Mucosa of rectum (tissue), 2 donors: ENCODE data around the gene ITLN2.

ENCODE experiments used
- H3K27ac ChIP-seq, 2 donors: one replicate each; pipeline ENCODE4 v1.7.0; 2013; ENCODE audit warnings: inconsistent platforms in 2 of 2, low read depth in 2 of 2, low read length in 2 of 2
- H3K27me3 ChIP-seq, 2 donors: one replicate each; pipeline ENCODE4 v1.7.0; 2013; ENCODE audit warnings: low read length in 2 of 2; ENCODE audit not compliant: control insufficient read depth in 2 of 2, insufficient read depth in 2 of 2
- H3K36me3 ChIP-seq, 2 donors: one replicate each; pipeline ENCODE4 v1.7.0; 2013; ENCODE audit warnings: low read length in 2 of 2; ENCODE audit not compliant: control insufficient read depth in 2 of 2, insufficient read depth in 2 of 2
- H3K4me1 ChIP-seq, 2 donors: one replicate each; pipeline ENCODE4 v1.7.0; 2013; ENCODE audit warnings: low read length in 2 of 2, mild to moderate bottlenecking in 1 of 2; ENCODE audit not compliant: control insufficient read depth in 2 of 2, insufficient read depth in 2 of 2
- H3K4me3 ChIP-seq, 2 donors: one replicate each; pipeline ENCODE4 v1.7.0; 2013; ENCODE audit warnings: low read length in 2 of 2
- H3K9ac ChIP-seq, 2 donors: one replicate each; pipeline ENCODE4 v1.7.0; 2013; ENCODE audit warnings: low read length in 2 of 2, low read depth in 1 of 2, mild to moderate bottlenecking in 1 of 2
- H3K9me3 ChIP-seq, 2 donors: one replicate each; pipeline ENCODE4 v1.7.0; 2013; ENCODE audit warnings: low read length in 2 of 2; ENCODE audit not compliant: control insufficient read depth in 2 of 2
- donor health status: healthy.
- donor health status: Normal muscosa, but diverticular disease.

Gene ITLN2

DNA sequence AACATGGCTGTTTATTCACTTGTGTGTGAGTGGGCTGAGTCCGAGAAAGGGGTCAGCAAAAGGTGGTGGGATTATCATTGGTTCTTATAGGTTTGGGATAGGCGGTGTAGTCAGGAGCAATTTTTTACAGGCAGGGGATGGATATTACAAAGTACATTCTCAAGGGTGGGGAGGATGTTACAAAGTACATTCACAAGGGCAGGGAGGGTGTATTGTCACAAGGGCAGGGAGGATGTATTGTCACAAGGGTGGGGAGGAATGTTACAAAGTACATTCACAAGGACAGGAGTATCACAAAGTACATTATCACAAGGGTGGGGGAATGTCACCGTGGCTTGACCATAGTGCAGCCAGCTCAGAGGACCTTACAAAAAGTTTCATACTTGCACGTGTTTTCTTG lies 31.1 kb upstream of the ITLN2 start:
- H3K4me3 ChIP-seq: no peak overlapping the region
- H3K4me1 ChIP-seq: peaks cover 3 to 6% of the 10 kb centered on the region in 2 donors
- H3K27me3 ChIP-seq: peaks cover 0 to 4% of the 10 kb centered on the region in 2 donors
- no peaks in the 10 kb centered on the region for H3K9me3 ChIP-seq
- no peak overlapping the region for H3K27ac ChIP-seq
- no peaks in the 10 kb centered on the region for H3K36me3 ChIP-seq
- H3K9ac ChIP-seq: no peak overlapping the region

DNA sequence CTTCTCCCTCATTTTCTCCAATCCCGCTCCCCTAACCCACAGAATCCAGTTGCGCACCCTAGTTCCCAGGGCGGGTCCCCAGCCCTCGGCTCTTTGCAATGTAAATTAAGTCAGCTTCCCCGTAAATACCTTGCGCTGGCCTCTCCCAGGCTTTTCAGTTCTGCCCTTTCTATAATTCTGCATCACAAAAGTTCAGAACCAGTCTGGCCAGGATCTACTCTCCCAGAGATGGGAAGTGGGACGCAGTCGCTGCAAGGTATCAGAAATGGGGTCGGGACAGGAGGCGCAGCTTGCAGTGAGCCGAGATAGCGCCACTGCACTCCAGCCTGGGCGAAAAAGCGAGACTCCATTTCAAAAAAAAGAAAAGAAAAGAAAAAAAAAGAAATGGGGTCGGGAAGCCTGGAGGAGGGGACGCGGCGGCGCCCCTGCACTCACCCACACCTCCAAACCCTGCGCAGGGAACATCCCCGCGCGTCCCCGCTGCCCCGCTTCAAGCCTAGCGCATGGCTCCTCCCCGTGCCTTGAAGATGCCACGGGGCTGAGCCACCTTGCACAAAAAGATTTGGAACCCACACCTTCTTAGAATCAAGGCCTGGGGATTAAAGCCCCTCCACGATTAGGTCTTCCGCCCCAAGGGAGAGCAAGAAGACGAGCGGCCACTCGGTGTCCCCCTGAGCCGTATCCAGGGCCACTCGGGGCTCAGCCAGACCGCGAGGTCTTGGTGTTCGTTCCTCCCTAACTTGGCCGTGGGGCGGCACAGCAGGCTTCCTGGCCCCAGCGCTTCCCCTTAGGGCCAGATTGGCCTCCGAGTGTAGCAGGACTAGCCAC lies 27.2 kb upstream of the ITLN2 start:
- Histone ChIP-seq H3K27ac (no peak overlapping the region), H3K36me3 (no peaks in the 10 kb centered on the region), H3K4me1 (peaks cover 0 to 2% of the 10 kb centered on the region in 2 donors), H3K9me3 (no peaks in the 10 kb centered on the region), H3K27me3 (peaks cover 0 to 4% of the 10 kb centered on the region in 2 donors), H3K9ac (no peak overlapping the region), H3K4me3 (no peak overlapping the region)

DNA sequence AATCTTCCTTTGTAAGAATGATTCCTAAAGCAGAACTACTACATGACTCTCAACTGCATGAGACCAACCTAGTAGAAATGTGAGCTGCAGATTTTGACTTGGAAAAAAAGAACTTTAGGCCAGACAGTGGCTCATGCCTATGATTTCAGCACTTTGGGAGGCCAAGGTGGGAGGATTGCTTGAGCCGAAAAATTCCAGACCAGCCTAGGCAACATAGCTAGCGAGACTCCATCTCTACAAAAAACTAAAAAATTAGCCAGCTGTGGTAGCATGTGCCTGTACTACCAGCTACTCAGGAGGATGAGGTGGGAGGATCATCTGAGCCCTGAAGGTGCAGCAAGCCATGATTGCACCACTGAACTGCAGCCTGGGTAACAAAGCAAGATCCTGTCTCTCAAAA lies 24.7 kb upstream of the ITLN2 start:
- H3K4me3 ChIP-seq: no peak overlapping the region
- H3K36me3 ChIP-seq: no peaks in the 10 kb centered on the region
- no peak overlapping the region for H3K27ac ChIP-seq
- H3K4me1 ChIP-seq: peaks cover 0 to 2% of the 10 kb centered on the region in 2 donors
- H3K9me3 ChIP-seq: no peaks in the 10 kb centered on the region
- no peak overlapping the region for H3K9ac ChIP-seq
- peaks cover 0 to 4% of the 10 kb centered on the region in 2 donors for H3K27me3 ChIP-seq

GRCh38 chr1:160978510-160978927 lies 23.9 kb upstream of the ITLN2 start:
- no peak overlapping the region for H3K27ac ChIP-seq

DNA sequence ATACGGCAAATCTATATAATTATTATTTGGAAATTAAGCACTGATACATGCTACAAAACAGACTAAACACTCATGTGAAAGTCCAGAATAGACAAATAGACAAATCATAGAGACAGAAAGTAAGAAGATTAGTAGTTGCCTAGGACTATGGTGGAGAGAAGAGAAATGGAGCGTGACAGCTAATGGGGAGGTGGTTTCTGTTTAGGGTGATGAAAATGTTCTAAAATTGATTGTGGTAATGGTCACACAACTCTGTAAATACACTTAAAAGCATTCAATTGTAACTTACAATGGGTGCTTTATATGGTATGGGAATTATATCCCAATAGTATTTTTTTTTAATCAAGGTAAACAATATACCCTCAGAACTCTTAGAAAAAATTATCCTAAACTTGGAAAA lies 20.4 kb upstream of the ITLN2 start:
- Histone ChIP-seq H3K4me1 (peaks cover 0 to 2% of the 10 kb centered on the region in 2 donors), H3K9ac (no peak overlapping the region), H3K27ac (no peak overlapping the region), H3K27me3 (no peaks in the 10 kb centered on the region), H3K36me3 (no peaks in the 10 kb centered on the region), H3K4me3 (no peak overlapping the region), H3K9me3 (no peaks in the 10 kb centered on the region)

More at GRCh38 chr1:160978510-160978927, 23.9 kb upstream of the ITLN2 start:
- H3K9me3 ChIP-seq: no peaks in the 10 kb centered on the region
- no peaks in the 10 kb centered on the region for H3K36me3 ChIP-seq
- H3K4me3 ChIP-seq: no peak overlapping the region
- H3K4me1 ChIP-seq: peaks cover 0 to 2% of the 10 kb centered on the region in 2 donors
- no peak overlapping the region for H3K9ac ChIP-seq
- H3K27me3 ChIP-seq: peaks cover 0 to 4% of the 10 kb centered on the region in 2 donors

DNA sequence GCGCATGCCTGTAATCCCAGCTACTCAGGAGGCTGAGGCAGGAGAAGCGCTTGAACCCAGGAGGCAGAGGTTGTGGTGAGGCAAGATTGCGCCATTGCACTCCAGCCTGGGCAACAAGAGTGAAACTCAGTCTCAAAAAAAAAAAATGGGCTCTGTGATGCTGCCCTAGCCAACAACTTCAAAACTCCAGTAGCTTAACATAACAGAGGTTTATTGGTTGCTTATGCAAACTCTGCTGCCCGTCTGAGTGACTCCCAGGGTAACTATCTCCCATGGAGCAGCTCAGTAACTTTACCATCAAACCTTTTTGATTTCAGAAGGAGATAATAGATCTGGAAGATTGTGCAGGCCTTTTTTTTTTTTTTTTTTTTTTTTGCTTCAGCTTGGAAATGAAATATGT lies 18.9 kb upstream of the ITLN2 start:
- Histone ChIP-seq H3K36me3 (no peaks in the 10 kb centered on the region), H3K9ac (no peak overlapping the region), H3K27me3 (no peaks in the 10 kb centered on the region), H3K4me3 (no peak overlapping the region), H3K9me3 (no peaks in the 10 kb centered on the region), H3K27ac (no peak overlapping the region), H3K4me1 (no peaks in the 10 kb centered on the region)

GRCh38 chr1:160972939-160973338 lies 18.3 kb upstream of the ITLN2 start:
- Histone ChIP-seq H3K27ac (no peak overlapping the region), H3K9me3 (no peaks in the 10 kb centered on the region), H3K9ac (no peak overlapping the region), H3K36me3 (no peaks in the 10 kb centered on the region), H3K27me3 (no peaks in the 10 kb centered on the region), H3K4me1 (no peaks in the 10 kb centered on the region), H3K4me3 (no peak overlapping the region)

DNA sequence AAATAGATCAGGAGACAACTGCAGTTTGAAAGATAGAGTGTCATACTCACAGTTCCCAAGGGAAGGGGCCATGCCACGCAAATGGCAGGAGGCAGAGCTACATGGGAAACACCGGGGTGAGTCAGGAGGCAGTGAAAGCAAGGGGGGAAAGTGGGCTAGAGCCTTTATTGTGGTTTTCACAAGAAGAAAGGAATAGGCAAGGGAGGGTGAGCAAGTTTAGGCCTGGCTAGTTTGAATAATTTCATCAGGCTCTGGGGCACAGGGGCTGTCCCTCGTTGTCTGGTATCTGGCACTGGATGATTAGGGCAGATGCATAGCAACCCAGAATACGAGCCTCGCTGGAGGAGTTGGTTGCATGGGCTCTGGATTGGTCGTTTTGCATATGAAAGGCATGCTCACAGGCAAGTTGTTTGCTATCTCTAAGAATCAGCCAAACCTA lies 17.0 kb upstream of the ITLN2 start:
- Histone ChIP-seq H3K27me3 (no peaks in the 10 kb centered on the region), H3K9me3 (no peaks in the 10 kb centered on the region), H3K4me1 (no peaks in the 10 kb centered on the region), H3K9ac (no peak overlapping the region), H3K36me3 (no peaks in the 10 kb centered on the region), H3K27ac (no peak overlapping the region), H3K4me3 (no peak overlapping the region)

- Histone ChIP-seq H3K36me3 (no peaks in the 10 kb centered on the region), H3K27ac (no peak overlapping the region), H3K9me3 (no peaks in the 10 kb centered on the region), H3K4me1 (no peaks in the 10 kb centered on the region), H3K27me3 (no peaks in the 10 kb centered on the region), H3K4me3 (no peak overlapping the region), H3K9ac (no peak overlapping the region)
Observed at GRCh38 chr1:160963521-160963920, 8.9 kb upstream of the ITLN2 start.

DNA sequence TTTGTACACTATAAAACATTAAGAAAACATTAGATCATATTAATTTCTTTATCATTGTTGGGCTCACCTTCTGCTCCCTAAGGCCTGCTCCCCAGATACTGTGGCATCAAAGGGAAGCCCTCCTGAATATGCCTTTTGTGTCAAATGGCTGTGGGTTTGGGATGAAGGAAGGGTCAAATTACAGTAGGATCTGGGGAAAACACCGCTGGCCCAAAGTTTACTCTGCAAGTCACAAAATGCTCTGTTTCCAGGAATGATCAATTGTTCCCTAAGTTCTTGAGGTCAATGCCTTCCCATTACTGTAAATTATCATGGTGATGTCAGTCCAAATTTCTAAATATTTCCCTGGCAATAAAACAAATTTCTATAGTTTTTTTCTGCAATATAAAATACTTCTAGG lies 6.8 kb upstream of the ITLN2 start:
- peaks cover 0 to 3% of the 10 kb centered on the region in 2 donors for H3K27me3 ChIP-seq
- H3K4me1 ChIP-seq: no peaks in the 10 kb centered on the region
- H3K27ac ChIP-seq: no peak overlapping the region
- H3K4me3 ChIP-seq: no peak overlapping the region
- no peak overlapping the region for H3K9ac ChIP-seq
- H3K36me3 ChIP-seq: no peaks in the 10 kb centered on the region
- H3K9me3 ChIP-seq: no peaks in the 10 kb centered on the region
